Measurements from ENCODE around the gene FOXRED2.
"Not testable (repeated sequence)": the region's sequence is repeated elsewhere in the genome, so short reads cannot be mapped to it uniquely, and the experiment has no call there.

Gene FOXRED2

GRCh38 chr22:36506637-36507517 lies at the start of gene FOXRED2:
FOXRED2 (minus strand) TSS chr22:36507040; CDS start chr22:36506422, 618 bp downstream.
- DNase-seq, result peak; percentile 78

- no peak for DNase-seq
Measured at GRCh38 chr22:36554098-36554497, 47.3 kb upstream of the FOXRED2 start.

GRCh38 chr22:36552289-36552688 lies 45.4 kb upstream of the FOXRED2 start:
- no peak for DNase-seq

GRCh38 chr22:36550701-36551495 lies 44.1 kb upstream of the FOXRED2 start:
- no peak for DNase-seq

GRCh38 chr22:36549033-36549432 lies 42.2 kb upstream of the FOXRED2 start:
- DNase-seq, result no peak

- no peak for DNase-seq
Measured at GRCh38 chr22:36548606-36549005, 41.8 kb upstream of the FOXRED2 start.

GRCh38 chr22:36546932-36547331 lies 40.1 kb upstream of the FOXRED2 start:
- no peak for DNase-seq

- DNase-seq, result peak; percentile 39
Measured at GRCh38 chr22:36546092-36546804, 39.4 kb upstream of the FOXRED2 start.

GRCh38 chr22:36544107-36544620 lies 37.3 kb upstream of the FOXRED2 start:
- DNase-seq, result no peak

- DNase-seq, result no peak
Measured at GRCh38 chr22:36541831-36542411, 35.1 kb upstream of the FOXRED2 start.

GRCh38 chr22:36540867-36541642 lies 34.2 kb upstream of the FOXRED2 start:
- DNase-seq, result no peak

- DNase-seq, result no peak
Measured at GRCh38 chr22:36538529-36538928, 31.7 kb upstream of the FOXRED2 start.

- peak; percentile 91 for DNase-seq
Measured at GRCh38 chr22:36536717-36537116, 29.9 kb upstream of the FOXRED2 start.

- not testable (repeated sequence) for DNase-seq
Measured at GRCh38 chr22:36533320-36533719, 26.5 kb upstream of the FOXRED2 start.

- DNase-seq, result no peak
Measured at GRCh38 chr22:36532466-36532865, 25.6 kb upstream of the FOXRED2 start.

GRCh38 chr22:36528795-36529751 lies 22.2 kb upstream of the FOXRED2 start, which contains the start of gene EIF3D:
EIF3D (minus strand) TSS chr22:36529166; CDS start chr22:36526121, 3,045 bp downstream.
- peak; percentile 97 for DNase-seq

GRCh38 chr22:36528341-36528740 lies 21.5 kb upstream of the FOXRED2 start:
- no peak for DNase-seq

GRCh38 chr22:36522662-36523061 lies 15.8 kb upstream of the FOXRED2 start:
- DNase-seq, result no peak

GRCh38 chr22:36520423-36520822 lies 13.6 kb upstream of the FOXRED2 start:
- no peak for DNase-seq

- not testable (repeated sequence) for DNase-seq
Measured at GRCh38 chr22:36519906-36520305, 13.1 kb upstream of the FOXRED2 start.

All from SHP77 treated with DMSO at 0.1 percent for 48 hours (cell line).